Ishikawa (cell line): ENCODE results near the gene WDR70.

Experiments used
- CEBPB ChIP-seq: IDR thresholded peaks from 2 replicates; pipeline ENCODE4 v1.6.1; 2012
- CREB1 ChIP-seq: IDR thresholded peaks from 2 replicates; pipeline ENCODE4 v1.6.1; 2012; ENCODE audit warnings: low read depth
- EGR1 ChIP-seq: IDR thresholded peaks from 2 replicates; pipeline ENCODE4 v1.6.1; 2012
- EP300 ChIP-seq: IDR thresholded peaks from 2 replicates; pipeline ENCODE4 v1.6.1; 2012; ENCODE audit warnings: borderline replicate concordance
- FOXM1 ChIP-seq: IDR thresholded peaks from 2 replicates; pipeline ENCODE4 v1.6.1; 2012; ENCODE audit warnings: low read depth, borderline replicate concordance
- MAX ChIP-seq: IDR thresholded peaks from 2 replicates; pipeline ENCODE4 v1.6.1; 2012
- NFIC ChIP-seq: IDR thresholded peaks from 2 replicates; pipeline ENCODE4 v1.6.1; 2012
- RAD21 ChIP-seq: IDR thresholded peaks from 2 replicates; pipeline ENCODE4 v1.6.1; 2012; ENCODE audit warnings: low read depth
- REST ChIP-seq: IDR thresholded peaks from 2 replicates; pipeline ENCODE4 v1.6.1; 2012; ENCODE audit warnings: low read depth, mild to moderate bottlenecking
- TAF1 ChIP-seq: IDR thresholded peaks from 2 replicates; pipeline ENCODE4 v1.6.1; 2012; ENCODE audit warnings: low read depth, mild to moderate bottlenecking
- TCF12 ChIP-seq: IDR thresholded peaks from 2 replicates; pipeline ENCODE4 v1.6.1; 2012; ENCODE audit warnings: low read depth
- TEAD4 ChIP-seq: IDR thresholded peaks from 2 replicates; pipeline ENCODE4 v1.6.1; 2012
- USF1 ChIP-seq: IDR thresholded peaks from 2 replicates; pipeline ENCODE4 v1.6.1; 2012
- YY1 ChIP-seq: IDR thresholded peaks from 2 replicates; pipeline ENCODE4 v1.6.1; 2012; ENCODE audit warnings: low read depth
- ZBTB7A ChIP-seq: IDR thresholded peaks from 2 replicates; pipeline ENCODE4 v1.6.1; 2012; ENCODE audit warnings: low read depth

WDR70 gene

GRCh38 chr5:37568018-37568753, 189.1 kb downstream of the WDR70 start:
- TF ChIP-seq EGR1 (no peak), EP300 (no peak), TEAD4 (no peak), YY1 (no peak), TCF12 (no peak)

GRCh38 chr5:37568893-37569292, 189.8 kb downstream of the WDR70 start:
- no peak for TF ChIP-seq TEAD4
- no peak for TF ChIP-seq EP300
- no peak for TF ChIP-seq TCF12
- no peak for TF ChIP-seq YY1
- TF ChIP-seq RAD21 = no peak
- no peak for TF ChIP-seq REST
- no peak for TF ChIP-seq NFIC
- TF ChIP-seq FOXM1 = no peak
- no peak for TF ChIP-seq MAX
- TF ChIP-seq EGR1 = no peak
- no peak for TF ChIP-seq CREB1
- no peak for TF ChIP-seq CEBPB
- no peak for TF ChIP-seq TAF1
- no peak for TF ChIP-seq ZBTB7A
- no peak for TF ChIP-seq USF1

GRCh38 chr5:37569466-37569865, 190.3 kb downstream of the WDR70 start:
- TF ChIP-seq TEAD4 (no peak), RAD21 (no peak), TAF1 (no peak), TCF12 (no peak), NFIC (no peak), MAX (no peak), CEBPB (no peak), EP300 (no peak), ZBTB7A (no peak)

GRCh38 chr5:37570597-37570996, 191.5 kb downstream of the WDR70 start:
- TF ChIP-seq TCF12 = no peak

- no peak for TF ChIP-seq YY1
- TF ChIP-seq MAX = no peak
- TF ChIP-seq CREB1 = no peak
- TF ChIP-seq TAF1 = no peak
- TF ChIP-seq USF1 = no peak
- TF ChIP-seq TCF12 = no peak
- no peak for TF ChIP-seq ZBTB7A
Measured at GRCh38 chr5:37571985-37572384, 192.9 kb downstream of the WDR70 start.

GRCh38 chr5:37575541-37576489, 196.7 kb downstream of the WDR70 start:
- TF ChIP-seq CREB1 (no peak), EP300 (no peak), TCF12 (no peak), TEAD4 (no peak), USF1 (no peak), REST (no peak), RAD21 (no peak), EGR1 (no peak)
